HG03457 (cell line): ENCODE results near the gene FAM219A.
"Not testable (repeated sequence)": the region's sequence is repeated elsewhere in the genome, so short reads cannot be mapped to it uniquely, and the experiment has no call there.

ENCODE experiments used
- ATAC-seq: cut with Tn5 transposase; IDR thresholded peaks from one replicate; pipeline ENCODE4 v1.9.1; 2021; ENCODE audit warnings: moderate number of reproducible peaks; ENCODE audit not compliant: unreplicated experiment

The FAM219A gene

GRCh38 chr9:34362614-34363214 is 95.7 kb downstream of the FAM219A start:
- no peak for ATAC-seq

GRCh38 chr9:34352957-34353356 is 105.4 kb downstream of the FAM219A start:
- not testable (repeated sequence) for ATAC-seq

- not testable (repeated sequence) for ATAC-seq
Measured at GRCh38 chr9:34352122-34352652, 106.2 kb downstream of the FAM219A start.

GRCh38 chr9:34349324-34349723 is 109.0 kb downstream of the FAM219A start:
- ATAC-seq: no peak
